Measurements from ENCODE around the gene RB1.

The RB1 gene

GRCh38 chr13:48369988-48370387, 66.4 kb downstream of the RB1 start:
- H3K9me3 Mint-ChIP-seq: peaks cover 3% of the 10 kb centered on the region
- DNase-seq (ENCODE audit: low spot score in 2 of 2) (no peak), ATAC-seq (no peak)
- no peaks in the 10 kb centered on the region for H3K4me1 Mint-ChIP-seq
- H3K36me3 Mint-ChIP-seq: peaks cover 23% of the 10 kb centered on the region
- H3K27ac Mint-ChIP-seq: no peak overlapping the region
- H3K4me3 Mint-ChIP-seq: no peak overlapping the region

DNA sequence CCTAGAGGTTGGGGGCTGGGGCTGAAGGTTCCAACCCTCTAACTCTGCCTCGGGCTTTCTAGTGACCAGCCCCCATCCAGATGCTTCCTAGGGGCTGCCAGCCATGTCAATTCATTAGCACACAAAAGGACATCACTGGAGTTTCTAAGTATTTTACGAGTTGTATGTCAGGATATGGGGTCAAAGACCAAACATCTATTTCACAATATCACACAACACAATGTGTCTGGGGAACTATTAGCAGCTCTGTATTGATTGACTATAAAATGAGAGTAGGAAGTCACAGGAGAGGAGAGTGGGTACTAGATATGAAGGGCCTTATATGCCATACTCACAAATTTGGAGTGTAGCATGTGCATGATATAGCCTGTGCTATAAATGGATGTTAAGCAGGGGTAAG, 67.3 kb downstream of the RB1 start:
- Mint-ChIP-seq H3K27ac (no peak overlapping the region), H3K4me3 (no peak overlapping the region), H3K36me3 (peaks cover 21% of the 10 kb centered on the region), H3K9me3 (peaks cover 3% of the 10 kb centered on the region), H3K4me1 (no peaks in the 10 kb centered on the region)
- ATAC-seq (no peak), DNase-seq (ENCODE audit: low spot score in 2 of 2) (no peak)

DNA sequence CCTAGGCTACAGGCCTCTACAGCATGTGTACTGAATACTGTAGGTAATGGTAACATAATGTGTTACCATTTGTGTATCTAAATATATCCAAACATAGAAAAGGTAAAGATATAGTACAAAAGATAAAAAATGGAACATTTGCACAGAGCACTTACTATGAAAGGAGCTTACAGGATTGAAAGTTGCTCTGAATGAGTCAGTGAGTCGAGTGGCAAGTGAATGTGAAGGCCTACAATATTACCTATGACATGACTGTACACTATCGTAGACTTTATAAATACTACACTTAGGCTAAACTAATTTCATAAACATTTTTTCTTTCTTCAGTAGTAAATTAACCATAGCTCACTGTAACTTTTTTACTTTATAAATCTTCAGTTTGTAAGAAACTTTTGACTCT, 74.3 kb downstream of the RB1 start:
- ATAC-seq (peak; percentile 65), DNase-seq (ENCODE audit: low spot score in 2 of 2) (no peak)
- no peak overlapping the region for H3K4me3 Mint-ChIP-seq
- peaks cover 3% of the 10 kb centered on the region for H3K9me3 Mint-ChIP-seq
- H3K36me3 Mint-ChIP-seq: peaks cover 73% of the 10 kb centered on the region
- no peak overlapping the region for H3K27ac Mint-ChIP-seq
- H3K4me1 Mint-ChIP-seq: no peaks in the 10 kb centered on the region

DNA sequence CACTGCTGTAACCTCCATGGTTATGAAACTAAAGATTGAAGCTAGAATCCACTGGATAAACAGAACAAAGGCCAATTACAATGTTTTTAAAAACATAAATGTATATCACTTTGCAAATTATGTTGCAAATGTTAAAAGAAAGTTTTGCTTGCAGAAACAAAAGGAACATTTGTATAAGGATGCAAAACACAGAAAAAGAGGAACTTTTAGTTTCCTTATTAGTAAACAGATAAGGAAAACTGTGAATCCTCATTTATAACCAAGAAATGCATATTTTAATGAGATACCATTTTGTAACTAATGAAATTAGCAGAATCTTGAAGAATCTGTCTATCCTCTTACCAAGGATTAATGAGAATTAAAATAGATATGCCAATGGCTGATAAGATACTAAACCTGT, 77.0 kb downstream of the RB1 start:
- Mint-ChIP-seq H3K4me1 (peaks cover 6% of the 10 kb centered on the region), H3K9me3 (no peaks in the 10 kb centered on the region), H3K4me3 (no peak overlapping the region), H3K27ac (no peak overlapping the region), H3K36me3 (peaks cover 67% of the 10 kb centered on the region)
- no peak for DNase-seq (ENCODE audit: low spot score in 2 of 2)
- no peak for ATAC-seq

- H3K9me3 Mint-ChIP-seq: no peaks in the 10 kb centered on the region
- no peak overlapping the region for H3K4me3 Mint-ChIP-seq
- no peak for ATAC-seq
- no peak for DNase-seq (ENCODE audit: low spot score in 2 of 2)
- H3K27ac Mint-ChIP-seq: no peak overlapping the region
- peaks cover 6% of the 10 kb centered on the region for H3K4me1 Mint-ChIP-seq
- H3K36me3 Mint-ChIP-seq: peaks cover 56% of the 10 kb centered on the region
These were observed 79.8 kb downstream of the RB1 start for GRCh38 chr13:48383384-48383783.

DNA sequence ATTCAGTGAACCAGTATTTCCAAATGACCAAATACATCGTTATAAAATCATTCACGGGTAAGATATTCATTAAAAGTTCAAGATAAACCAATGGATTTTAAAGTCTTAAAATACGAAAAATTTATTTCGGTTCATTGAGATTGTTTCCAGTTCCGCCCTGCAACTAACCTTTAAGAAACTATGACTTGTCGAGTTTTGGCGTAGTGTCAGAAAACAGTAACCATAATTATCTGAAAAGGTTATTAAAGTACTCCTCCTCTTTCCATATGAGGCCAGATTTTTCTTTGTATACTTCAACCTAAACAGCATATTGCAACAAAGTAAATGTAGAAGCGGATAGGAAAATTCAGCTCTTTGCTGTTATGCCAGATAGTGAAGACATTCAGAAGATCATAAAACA, 83.3 kb downstream of the RB1 start:
- Mint-ChIP-seq H3K4me3 (no peak overlapping the region), H3K4me1 (peaks cover 15% of the 10 kb centered on the region), H3K9me3 (no peaks in the 10 kb centered on the region), H3K27ac (no peak overlapping the region), H3K36me3 (peaks cover 37% of the 10 kb centered on the region)
- DNase-seq (ENCODE audit: low spot score in 2 of 2): no peak
- no peak for ATAC-seq

DNA sequence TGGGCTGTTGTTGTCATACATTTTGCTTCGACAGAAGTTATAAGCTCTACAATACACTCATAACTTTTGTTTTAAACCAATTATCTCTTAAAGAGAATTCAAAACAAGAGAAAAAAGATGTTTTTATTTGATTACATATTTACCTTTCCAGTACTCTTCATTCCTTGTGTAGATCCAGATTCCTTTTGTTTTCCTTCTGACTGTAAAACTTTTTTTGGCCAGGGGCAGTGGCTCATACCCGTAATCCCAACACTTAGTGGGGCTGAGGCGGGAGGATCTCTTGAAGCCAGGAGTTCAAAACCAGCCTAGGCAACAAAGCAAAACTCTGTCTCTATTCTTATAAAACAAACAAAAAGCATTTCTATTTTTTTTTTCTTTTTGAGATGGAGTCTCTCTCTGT, 87.7 kb downstream of the RB1 start:
- DNase-seq (ENCODE audit: low spot score in 2 of 2) (no peak), ATAC-seq (no peak)
- no peak overlapping the region for H3K27ac Mint-ChIP-seq
- no peak overlapping the region for H3K4me3 Mint-ChIP-seq
- peaks cover 8% of the 10 kb centered on the region for H3K9me3 Mint-ChIP-seq
- peaks cover 9% of the 10 kb centered on the region for H3K4me1 Mint-ChIP-seq
- H3K36me3 Mint-ChIP-seq: peaks cover 29% of the 10 kb centered on the region

DNA sequence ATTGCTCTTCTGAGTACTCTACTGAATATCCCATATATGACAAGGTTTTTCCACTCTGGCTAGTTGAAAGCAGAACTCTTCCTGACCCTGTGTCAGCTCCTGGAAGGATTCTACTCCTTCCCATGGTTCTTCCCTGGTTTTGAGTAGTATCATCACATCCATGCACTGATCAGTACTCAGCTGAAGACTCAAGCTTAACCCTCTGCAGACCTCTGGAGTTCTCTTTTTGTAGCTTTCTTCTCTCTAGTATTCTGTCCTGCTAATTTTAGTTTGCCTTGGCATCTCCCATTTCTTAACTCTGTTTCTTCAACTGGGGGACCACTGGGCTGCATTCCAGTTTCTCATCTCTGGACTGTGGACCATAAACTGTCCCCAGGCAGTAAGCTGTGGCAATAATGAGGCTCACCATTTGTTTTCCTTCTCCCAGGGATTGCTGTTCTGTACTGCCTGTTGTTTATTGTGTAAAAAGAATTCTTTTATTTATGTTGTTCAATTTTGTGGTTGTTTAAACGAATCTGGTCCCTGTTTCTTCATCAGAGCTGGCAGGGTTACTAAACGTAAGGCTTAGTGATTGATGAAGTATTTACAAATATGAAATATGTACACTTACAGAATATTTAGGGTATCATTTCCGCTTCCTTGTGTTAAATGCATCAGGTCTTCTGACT, 89.6 kb downstream of the RB1 start:
- H3K36me3 Mint-ChIP-seq: peaks cover 29% of the 10 kb centered on the region
- H3K9me3 Mint-ChIP-seq: peaks cover 8% of the 10 kb centered on the region
- H3K4me3 Mint-ChIP-seq: no peak overlapping the region
- H3K4me1 Mint-ChIP-seq: peaks cover 11% of the 10 kb centered on the region
- DNase-seq (ENCODE audit: low spot score in 2 of 2) (no peak), ATAC-seq (no peak)
- no peak overlapping the region for H3K27ac Mint-ChIP-seq

GRCh38 chr13:48393698-48394085, 90.1 kb downstream of the RB1 start:
- Mint-ChIP-seq H3K9me3 (peaks cover 8% of the 10 kb centered on the region), H3K36me3 (peaks cover 29% of the 10 kb centered on the region), H3K4me3 (no peak overlapping the region), H3K4me1 (peaks cover 16% of the 10 kb centered on the region), H3K27ac (no peak overlapping the region)
- ATAC-seq: no peak
- DNase-seq (ENCODE audit: low spot score in 2 of 2): no peak

GRCh38 chr13:48397744-48398143, 94.2 kb downstream of the RB1 start:
- DNase-seq (ENCODE audit: low spot score in 2 of 2): no peak
- peaks cover 3% of the 10 kb centered on the region for H3K9me3 Mint-ChIP-seq
- H3K27ac Mint-ChIP-seq: no peak overlapping the region
- no peak for ATAC-seq
- H3K4me3 Mint-ChIP-seq: no peak overlapping the region
- peaks cover 13% of the 10 kb centered on the region for H3K36me3 Mint-ChIP-seq
- H3K4me1 Mint-ChIP-seq: peaks cover 30% of the 10 kb centered on the region

GRCh38 chr13:48398450-48399095, 95.0 kb downstream of the RB1 start:
- H3K27ac Mint-ChIP-seq: no peak overlapping the region
- peaks cover 6% of the 10 kb centered on the region for H3K36me3 Mint-ChIP-seq
- ATAC-seq: no peak

GRCh38 chr13:48400090-48400694, 96.6 kb downstream of the RB1 start:
- Mint-ChIP-seq H3K36me3 (peaks cover 6% of the 10 kb centered on the region), H3K9me3 (no peaks in the 10 kb centered on the region), H3K4me3 (no peak overlapping the region), H3K4me1 (peaks cover 45% of the 10 kb centered on the region), H3K27ac (peak overlapping the region; percentile 72)
- DNase-seq (ENCODE audit: low spot score in 2 of 2): no peak
- no peak for ATAC-seq

More at GRCh38 chr13:48398450-48399095, 95.0 kb downstream of the RB1 start:
- Mint-ChIP-seq H3K4me1 (peaks cover 37% of the 10 kb centered on the region), H3K9me3 (no peaks in the 10 kb centered on the region), H3K4me3 (no peak overlapping the region)
- DNase-seq (ENCODE audit: low spot score in 2 of 2): no peak

DNA sequence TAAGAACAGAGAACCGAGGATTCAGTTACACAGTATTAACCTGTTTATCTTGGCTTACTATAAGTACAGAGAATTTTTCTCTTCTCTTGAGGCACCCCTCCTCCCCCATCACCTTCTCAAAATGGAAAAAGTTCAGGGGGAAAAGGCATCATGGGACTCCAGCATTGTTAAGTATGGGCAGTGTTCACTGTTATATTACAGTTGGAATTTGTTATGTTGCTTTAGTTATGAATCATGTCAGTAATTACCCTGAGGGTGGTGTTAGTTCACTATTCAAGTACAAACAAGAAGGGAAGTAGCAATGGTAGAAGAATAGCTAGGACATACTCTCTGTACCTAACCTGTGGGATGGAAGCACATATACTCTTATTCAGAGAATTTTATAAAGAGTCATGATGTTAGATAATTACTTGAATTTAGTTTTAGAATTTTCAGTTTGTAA, 97.3 kb downstream of the RB1 start:
- H3K36me3 Mint-ChIP-seq: peaks cover 6% of the 10 kb centered on the region
- peak; percentile 45 for ATAC-seq
- no peaks in the 10 kb centered on the region for H3K9me3 Mint-ChIP-seq
- H3K4me1 Mint-ChIP-seq: peaks cover 51% of the 10 kb centered on the region
- H3K27ac Mint-ChIP-seq: peak overlapping the region; percentile 72
- no peak for DNase-seq (ENCODE audit: low spot score in 2 of 2)
- peak overlapping the region; percentile 18 for H3K4me3 Mint-ChIP-seq

DNA sequence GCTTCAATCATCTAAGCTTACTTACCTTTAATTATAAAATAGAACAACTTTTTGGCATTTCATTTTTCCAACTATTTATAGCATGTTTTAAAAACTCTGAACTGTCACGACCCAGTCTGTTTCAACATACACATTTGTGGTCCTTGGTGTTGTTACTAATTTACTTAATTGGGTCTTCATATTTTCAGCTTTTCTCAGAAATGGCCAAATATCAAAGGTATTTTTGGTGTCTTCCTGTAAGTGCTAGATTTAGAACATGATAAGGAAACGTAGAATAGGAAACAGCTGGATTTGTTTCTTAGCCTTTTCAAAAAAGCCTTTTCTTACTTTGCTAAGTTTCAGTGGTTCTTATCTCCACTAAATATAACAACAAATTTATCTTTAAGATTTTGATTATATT, 97.9 kb downstream of the RB1 start:
- ATAC-seq (no peak), DNase-seq (ENCODE audit: low spot score in 2 of 2) (no peak)
- peaks cover 57% of the 10 kb centered on the region for H3K4me1 Mint-ChIP-seq
- H3K36me3 Mint-ChIP-seq: peaks cover 6% of the 10 kb centered on the region
- H3K27ac Mint-ChIP-seq: peak overlapping the region; percentile 72
- peak overlapping the region; percentile 18 for H3K4me3 Mint-ChIP-seq
- H3K9me3 Mint-ChIP-seq: no peaks in the 10 kb centered on the region

GRCh38 chr13:48402325-48402932, 98.9 kb downstream of the RB1 start:
- DNase-seq (ENCODE audit: low spot score in 2 of 2) (peak in 1 of 2 donors; percentile 62), ATAC-seq (peak; percentile 58)
- H3K4me3 Mint-ChIP-seq: peak overlapping the region; percentile 28
- H3K36me3 Mint-ChIP-seq: peaks cover 6% of the 10 kb centered on the region
- peak overlapping the region; percentile 2 for H3K27ac Mint-ChIP-seq
- H3K9me3 Mint-ChIP-seq: no peaks in the 10 kb centered on the region
- H3K4me1 Mint-ChIP-seq: peaks cover 65% of the 10 kb centered on the region
